NCI-H774 (cell line): ENCODE measurements around the gene NR5A1.

ENCODE experiments used
- DNase-seq: peaks from one replicate; lab custom pipeline; 2025; lab: John Stamatoyannopoulos, UW

The NR5A1 gene

DNA sequence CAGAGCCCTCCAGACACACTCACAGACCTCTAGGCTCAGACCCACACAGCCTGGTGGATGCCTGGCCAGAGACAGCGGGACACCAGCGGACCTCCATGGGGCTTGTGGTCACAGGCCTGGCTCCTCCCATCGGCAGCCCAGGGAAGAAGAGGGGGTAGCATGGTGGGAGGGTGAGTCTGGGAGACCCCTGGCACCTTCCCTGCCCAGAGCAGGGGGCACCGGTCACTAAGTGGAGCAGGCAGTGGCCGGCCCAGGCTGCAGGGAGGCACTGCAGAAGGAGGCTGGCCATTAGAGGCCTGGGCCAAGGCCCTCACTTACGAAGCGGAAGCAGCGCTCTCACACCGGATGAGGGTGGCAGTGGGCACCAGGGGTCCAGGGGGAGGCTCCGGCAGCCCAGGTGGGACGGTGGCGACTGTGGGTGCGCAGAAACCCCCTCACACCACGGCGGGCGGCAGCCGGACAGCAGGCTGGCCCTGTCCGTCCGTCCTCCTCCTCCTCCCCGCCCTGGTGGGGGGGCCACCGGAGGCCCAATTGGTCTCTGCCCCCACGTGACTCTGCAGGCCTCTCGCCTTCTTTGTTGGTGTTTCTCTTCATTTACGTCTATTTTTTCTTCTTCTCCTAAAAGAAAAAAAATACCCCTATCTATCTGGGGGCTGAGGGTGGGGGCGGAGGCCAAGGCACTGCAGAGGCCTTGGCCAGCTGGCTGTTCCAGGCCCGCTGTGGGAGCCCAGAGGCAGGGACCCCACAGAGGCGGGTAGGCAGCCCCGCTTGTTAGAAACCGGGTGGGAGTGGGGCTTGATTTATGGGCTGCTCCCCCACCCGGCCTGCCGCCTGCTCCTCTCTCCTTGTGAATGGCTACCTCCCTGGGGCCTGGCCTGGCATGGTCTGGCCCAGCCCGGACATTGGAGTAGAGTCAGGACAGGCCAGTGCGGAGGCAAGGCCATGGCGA, at the start of gene NR5A1:
NR5A1 (minus strand) TSS at position 469 of the 949 bp plus-strand sequence. CDS start 4,004 bp downstream, outside the sequence.
- DNase-seq = no peak

DNA sequence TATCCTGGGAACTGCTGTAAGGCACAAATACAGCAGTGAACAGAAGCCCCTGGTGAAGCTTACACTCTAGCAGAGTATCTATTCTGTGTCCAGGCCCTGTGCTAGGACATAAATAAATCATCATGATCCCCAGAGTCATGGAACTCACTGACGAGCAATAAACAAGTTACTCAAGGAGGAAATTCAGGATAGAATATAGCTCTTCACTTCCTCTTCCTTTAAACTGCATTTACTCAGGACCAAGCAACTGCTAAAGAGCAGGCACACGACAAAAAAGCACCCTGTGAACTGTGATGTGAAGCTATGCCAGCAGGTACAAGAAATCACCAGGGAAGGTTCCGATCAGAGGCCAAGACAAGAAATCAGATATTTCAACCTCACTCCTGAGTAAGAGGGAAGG, 47.8 kb upstream of the NR5A1 start:
- DNase-seq = no peak

DNA sequence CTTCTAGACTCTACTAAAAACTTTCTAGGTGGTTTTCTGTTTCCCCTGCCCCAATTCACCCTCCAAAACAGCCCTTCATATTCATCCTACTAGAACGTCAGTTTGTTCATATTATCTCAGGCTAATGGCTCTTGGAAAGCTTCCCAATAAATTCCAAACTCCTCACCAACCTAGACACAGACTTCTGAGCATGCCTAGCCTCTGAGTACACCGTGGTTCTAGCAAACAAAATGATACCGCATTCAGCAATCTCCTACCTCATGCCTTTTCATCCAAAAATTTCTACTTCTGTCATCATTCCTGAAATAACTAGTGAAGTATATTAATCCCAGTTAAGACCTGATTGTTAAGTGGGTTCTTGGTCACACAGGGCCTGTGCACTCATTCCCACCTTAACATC, 46.5 kb upstream of the NR5A1 start:
- no peak for DNase-seq

DNA sequence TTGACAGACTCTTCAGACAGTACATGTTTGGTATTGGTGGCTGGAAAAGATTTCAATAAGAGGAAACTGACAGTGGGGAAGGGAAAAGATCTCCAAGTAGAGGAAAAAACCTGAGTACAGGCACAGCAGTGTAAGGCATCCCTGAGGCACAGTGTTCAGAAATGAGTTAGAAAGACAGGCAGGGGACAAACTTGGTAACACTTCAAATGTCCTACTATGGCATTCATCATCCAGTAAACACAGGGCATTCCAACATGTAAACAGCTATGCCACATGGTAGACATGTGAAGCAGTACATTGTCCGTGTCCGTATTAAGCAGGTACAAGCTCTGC, 45.0 kb upstream of the NR5A1 start:
- DNase-seq = no peak

DNA sequence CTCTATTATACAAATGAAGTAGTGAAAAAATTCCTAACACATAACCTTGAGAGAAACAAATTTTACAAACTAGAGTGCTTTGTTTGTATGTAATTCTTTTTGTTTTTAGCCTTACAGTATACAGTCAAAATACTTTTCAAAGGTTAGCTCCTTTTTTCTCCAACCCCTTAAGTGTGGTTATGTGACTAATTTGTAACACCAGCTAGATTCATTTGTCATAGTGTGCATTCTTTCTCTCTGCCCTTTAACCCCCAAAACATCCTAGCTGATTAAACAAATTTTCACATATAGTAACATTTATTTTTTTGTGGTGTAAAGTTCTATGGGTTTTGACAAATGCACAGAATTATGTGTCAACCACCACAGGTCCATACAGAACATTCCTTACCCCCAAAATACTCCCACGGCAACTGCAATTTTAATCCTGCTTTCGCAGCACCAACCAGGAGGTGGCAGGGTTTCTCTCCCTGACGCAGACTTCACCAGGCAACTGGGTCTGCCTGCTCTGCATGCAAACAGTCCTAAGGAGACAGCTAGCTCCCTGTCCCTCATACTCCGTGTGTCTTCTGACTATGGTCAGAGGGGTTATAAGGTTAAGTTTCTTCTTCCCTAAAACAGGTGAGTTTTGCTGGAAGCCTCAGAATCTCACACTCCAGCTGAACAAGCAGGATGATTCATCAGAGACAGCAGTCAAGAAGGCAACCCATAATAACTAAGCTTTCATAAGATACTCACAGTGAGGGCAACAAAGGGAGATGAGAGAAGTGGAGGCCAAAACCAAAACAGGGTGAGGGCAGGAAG, 44.5 kb upstream of the NR5A1 start:
- DNase-seq = peak; percentile 38

DNA sequence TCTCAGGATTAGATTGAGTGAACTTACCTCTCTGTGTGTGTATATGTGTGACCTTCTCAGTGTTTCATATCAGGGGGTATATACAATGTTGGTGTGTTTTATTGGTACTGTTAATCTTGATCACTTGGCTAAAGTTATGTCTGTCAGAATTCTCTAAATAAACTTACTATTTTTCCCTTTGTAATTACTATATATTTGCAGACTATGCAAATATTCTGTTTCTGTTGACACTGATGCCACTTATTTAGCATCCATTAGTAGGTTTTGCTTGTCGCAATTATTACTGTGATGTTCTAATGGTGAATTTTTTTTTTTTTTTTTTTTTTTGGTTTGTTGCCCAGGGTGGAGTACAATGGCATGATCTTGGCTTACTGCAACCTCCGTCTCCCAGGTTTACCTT, 42.9 kb upstream of the NR5A1 start:
- no peak for DNase-seq

DNA sequence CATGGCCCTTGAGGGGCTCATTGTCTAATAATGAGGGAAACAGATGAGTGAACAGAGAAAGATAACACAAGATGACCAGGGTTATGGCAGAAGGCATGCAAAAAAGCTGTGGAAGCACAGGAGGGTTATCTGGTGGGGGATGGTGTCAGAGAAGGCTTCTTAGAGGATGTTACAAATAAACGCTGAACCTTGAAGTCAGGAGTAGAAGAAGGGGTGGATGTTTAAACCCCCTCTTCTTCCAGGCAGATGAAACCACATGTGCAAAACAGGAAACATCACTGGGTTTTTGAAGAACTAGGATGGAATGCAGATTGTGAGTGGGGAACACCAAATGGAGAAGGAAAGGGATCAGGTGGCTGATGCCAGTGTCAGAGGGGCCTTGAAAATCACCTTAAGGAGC, 41.8 kb upstream of the NR5A1 start:
- DNase-seq = no peak

DNA sequence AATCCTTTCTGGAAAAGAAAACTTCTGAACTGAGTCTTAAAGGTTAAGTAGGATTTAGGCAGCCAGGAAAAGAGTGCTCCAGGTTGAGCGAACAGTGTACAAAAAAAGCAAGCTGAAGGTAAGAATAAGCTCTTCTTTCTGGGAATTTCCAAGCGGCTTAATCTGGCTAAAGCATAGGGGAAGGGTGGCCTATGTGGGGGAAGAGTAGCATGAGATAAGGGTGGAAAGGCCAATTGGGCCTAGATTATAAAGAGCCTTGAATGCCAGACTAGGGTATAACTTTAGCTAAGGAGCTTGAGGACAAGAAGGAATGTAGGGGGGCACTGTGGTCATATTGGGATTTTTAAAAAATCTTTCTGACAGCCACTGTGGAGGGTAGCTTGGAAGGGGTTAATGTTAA, 37.3 kb upstream of the NR5A1 start:
- no peak for DNase-seq

DNA sequence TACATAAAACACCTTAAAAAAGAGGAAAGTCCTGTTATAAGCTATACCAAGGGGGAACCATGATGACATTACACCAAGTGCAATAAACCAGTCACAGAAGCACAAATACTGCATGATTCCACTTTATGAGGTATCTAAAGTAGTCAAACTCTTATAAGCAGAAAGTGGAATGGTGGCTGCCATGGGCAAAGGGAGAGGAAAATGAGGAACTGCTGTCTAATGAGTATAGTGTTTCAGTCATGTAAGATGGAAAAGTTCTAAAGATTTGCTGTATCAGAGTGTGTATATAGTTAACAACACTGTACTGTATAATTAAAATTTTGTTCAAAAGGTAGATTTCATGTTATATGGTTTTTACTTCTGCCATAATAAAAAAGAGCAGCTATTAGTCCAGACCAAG, 34.6 kb upstream of the NR5A1 start:
- no peak for DNase-seq

DNA sequence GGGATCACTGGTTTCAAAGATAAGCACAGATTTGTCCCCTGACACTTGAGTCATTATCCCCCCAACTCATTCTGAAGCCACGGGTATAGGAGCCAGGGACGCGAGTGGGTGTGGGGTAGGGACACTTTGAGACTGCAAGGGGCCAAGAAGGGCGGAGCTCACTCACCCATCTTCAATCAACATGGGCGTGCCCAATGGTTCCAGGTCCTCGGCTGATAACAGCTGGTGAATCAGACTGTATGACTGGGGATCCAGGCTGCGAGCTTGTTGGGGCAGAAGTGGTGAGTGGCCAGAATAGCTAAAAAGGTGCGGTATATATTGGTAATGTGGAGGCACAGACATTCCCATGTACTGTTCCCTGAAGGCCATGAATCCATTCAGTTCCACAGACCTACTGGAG, 30.7 kb upstream of the NR5A1 start:
- DNase-seq = no peak

DNA sequence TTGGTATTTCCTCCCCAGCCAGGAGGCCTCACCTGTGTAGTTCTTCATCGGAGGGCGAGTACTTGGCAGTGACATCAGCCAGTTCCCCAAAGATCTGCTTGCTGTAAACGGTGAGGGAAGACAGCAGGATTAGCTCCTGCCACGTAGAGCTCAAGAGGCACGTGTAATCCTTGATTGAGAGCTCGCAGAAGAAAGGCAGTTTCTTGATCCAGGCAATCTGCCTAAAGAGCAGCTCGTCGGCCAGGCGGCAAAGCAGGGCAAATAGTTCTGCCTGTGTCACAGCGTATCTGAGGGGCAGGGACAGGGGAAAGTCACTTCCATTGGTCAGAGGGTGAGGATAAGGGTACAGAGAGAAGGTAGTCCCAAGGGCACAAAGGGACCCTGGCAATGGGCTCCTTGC, 28.6 kb upstream of the NR5A1 start:
- DNase-seq = no peak

DNA sequence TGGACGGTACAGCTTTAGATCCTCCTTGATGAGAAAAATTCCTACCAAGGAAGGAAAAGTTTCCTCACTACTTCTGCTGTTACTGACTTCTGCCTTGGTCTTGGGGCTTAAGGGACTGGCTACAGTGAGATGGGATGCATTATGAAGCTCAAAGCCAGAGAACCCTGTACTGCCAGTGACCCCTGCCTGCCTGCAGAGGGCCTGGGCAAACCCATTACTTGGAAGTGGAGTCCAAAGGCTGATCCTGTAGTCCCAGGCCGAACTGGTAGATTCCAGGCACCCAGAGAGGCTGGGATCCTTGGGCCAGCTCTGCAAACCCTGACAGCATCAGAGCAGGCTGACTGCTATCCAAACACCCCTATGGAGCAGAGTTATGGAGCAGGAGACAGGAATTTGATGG, 25.7 kb upstream of the NR5A1 start:
- DNase-seq = no peak

DNA sequence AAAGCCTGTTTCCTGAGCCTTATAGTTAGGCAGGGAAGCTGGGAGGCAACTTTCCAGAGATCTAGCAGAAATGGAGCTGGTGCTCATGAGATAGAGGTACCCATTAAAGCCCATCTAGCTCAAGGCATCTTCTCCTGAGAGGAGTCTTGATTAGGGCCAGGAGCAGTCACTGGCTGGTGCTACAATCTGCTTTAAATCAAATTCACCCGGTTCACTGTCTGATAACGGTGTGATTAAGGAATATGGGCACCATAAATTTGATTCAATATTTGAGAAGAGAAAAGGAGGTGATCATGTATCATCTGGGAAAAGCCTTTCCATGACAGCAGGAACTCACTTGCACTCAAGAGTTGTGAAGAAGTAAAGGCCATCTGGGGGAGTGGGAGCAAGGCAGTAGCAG, 23.9 kb upstream of the NR5A1 start:
- DNase-seq = no peak

DNA sequence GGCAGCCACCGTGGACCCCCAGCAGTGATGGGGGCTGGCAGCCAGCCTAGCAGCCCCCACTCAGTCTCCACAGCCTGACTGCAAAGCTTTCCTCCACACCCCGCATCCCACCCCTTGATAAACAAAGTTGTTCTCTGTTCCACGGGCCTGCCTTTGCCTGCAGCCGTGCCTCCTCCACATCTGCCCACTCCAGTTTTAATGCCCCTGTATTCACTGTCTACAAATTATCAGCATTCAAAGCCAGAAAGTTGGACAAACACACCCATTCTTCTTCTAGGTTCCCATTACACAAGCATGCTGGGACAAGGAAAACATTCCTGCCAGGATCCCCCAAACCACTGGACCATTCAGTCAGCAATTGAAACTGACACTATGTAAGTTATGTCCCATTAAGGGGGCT, 23.0 kb upstream of the NR5A1 start:
- no peak for DNase-seq

DNA sequence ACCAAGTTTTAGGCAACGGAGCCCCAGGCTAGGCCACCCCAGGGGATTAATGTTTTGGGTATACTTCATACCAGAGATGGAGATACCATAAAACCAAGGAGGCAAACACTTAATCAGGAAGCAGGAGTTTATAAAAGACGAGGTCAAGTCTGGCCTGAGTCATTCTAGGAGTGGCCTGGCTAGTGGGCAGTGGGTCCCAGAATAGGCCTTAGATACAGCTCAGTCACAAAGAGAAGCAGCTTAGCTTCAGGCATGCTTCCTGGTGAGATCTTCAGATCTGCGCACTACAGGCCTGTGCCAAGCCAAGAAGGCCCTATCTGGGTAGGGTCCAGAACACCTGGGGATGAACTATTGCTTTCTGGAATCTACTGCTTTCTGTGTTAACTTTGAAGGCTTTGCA, 20.6 kb upstream of the NR5A1 start:
- DNase-seq = no peak

DNA sequence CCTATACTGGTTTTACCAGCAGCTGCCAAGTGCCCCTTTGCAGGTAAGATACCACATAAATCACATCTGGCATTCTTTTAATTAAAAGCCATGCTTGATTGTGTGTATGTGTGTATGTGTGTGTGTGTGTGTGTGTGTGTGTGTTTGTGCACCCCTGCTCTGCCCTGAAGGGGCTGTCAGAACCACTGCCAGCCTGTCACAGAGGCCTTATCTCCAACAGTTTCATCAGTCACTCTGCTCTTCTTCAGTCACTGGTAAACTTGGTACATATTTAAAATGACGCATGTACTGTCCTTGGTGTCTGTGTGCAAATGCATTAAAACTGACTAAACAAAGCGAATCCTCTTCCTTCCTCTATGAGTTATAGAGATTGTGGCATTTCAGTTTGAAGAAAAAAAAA, 19.0 kb upstream of the NR5A1 start:
- DNase-seq = no peak

DNA sequence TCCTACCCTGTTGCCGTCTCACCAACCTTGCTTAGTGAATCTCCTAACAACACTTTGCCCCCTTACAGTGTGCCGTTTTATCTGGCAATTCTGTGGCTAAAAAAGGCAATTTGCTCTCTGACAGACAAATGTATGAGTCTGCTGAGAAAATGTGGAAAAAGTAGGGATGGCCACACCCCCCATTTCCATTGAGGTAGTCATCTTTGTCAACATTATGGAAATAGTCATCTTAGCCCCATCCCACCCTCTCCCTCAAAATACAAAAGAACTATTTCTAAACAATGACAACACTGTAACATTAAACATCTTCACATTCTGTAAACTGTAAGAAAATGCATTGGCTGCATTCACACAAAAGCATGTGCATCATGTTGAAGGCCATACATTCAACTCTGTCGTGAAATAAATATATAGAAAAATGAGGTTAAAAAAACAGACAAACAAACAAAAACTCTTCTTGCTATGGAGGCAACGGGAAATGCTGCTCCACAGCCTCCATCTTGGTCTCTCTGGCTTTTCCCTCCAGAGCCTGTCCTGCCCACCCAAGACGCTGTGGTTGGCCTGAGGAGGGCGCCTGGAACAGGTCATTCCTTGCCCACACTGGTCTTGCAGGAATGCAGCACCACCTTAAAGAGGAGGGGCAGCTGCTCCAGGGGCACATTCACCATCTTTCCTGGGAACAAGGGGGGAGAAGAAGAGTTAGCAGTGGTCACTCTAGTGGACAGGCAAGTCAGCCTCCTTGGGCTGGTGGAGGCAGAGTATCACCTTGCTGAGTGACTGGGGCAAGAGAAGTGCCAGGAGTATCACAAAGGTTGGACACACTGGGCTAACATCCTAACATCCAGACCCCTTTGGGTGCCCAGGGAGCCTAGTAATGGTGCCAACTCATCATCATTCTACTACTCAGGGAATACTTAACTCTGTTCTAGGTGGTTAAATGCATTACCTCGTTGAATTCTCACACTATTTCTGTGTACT, 15.2 kb upstream of the NR5A1 start:
- no peak for DNase-seq

DNA sequence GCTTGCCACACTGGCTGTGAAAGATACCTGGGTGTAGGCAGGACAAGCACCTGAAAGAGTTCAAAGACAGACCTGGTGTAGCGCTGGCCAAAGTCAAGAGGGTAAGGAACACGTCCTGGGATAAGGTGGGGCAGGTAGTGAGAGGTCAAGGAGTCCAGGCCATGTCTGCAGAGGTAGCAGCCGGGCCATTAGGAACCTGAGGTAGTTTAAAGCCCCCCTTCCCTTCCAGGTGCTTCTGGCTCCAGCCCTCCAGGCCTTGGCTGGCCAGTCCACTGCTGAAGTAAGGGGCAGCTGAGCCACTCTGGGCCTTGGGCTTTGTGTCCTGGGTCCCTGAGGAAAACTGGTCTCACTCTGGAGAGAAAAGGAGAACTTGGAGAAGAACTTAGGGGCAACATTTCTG, 13.9 kb upstream of the NR5A1 start:
- no peak for DNase-seq

DNA sequence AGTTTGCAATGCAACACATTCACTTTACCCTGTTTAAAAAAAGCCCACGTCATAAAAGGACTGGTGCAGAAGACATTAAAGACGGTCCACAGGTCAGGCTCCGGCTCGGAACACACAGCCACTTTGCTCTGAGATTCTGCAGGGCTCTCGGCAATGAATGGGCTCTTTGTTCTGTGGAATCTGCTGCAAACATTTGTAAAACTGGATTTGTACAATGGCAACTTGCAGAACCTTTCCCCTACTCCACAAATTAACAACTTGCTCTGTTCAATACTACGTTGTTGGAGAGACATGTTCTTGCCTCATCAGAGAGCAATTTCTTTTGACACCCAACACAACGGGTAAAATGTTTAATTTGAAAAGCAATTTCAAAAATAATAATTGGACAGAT, 13.0 kb upstream of the NR5A1 start:
- DNase-seq = no peak

DNA sequence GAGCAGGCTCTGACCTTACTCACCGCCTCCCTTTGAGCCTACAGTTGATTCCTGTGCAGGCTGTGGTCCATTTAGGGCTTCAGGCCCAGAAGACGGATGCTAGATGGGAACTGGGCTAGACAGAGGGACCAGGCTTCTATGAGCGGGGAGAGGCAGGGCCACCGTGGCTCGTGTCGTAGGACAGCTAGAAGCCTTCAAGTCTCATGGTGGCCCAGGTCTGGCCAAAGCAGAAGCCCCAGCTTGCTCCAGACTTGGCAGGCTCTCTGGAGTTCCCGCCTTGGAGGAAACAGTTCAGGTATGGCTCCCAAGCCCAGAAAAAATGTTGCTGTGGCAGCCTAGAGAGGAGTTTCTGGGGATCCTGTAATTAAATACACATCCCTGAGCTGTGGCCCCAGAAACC, 10.9 kb upstream of the NR5A1 start:
- no peak for DNase-seq

DNA sequence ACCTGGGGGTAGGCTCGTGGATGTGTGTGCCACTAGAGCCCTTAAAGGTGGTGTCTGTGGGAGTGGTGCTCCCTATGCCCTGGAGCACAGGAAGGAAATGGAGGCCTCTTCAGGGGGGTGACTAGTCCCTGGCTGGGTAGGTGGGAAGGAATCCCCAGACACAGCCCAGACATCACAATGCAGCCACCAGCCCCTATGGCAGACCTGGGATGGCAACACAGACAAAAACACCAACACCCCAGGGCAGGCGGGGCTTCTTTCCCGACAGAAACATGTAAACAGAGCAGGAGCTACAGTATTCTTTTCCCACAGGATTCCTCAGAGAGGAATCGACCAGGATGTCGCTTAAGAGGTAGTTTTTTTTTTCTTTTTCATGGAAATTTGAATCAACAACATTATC, 10.4 kb upstream of the NR5A1 start:
- no peak for DNase-seq

DNA sequence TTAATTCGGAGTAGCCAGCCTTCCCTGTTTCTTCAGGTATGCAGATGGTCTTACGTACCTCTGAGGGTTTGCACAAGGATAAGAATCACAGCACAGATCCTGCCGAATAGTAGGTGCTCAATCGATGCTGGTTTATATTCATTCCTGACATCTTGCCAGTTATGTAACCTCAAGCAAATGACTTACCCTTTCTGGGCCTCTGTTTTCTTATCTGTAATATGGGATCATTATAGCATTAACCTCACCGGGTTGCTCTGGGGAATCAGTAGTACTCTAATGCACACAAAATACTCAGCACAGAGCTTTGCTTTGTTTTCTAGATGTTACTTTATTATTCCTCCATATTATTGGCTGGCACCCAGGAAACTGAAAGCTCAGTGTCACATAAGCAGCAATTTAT, 7.7 kb upstream of the NR5A1 start:
- DNase-seq = no peak
